H1 (cell line): Measurements from ENCODE around the gene RAB40C. TPM values are rescaled to one million over a fixed set of nuclear protein-coding genes. Genes with fewer than 3 reads are reported as not detected.

Experiments
- CTCF ChIA-PET: fragments of 300-600 bp; sonication (Branson Sonifier 250); formaldehyde crosslinking; loops from one replicate; lab custom pipeline; 2021; ENCODE audit not compliant: partially characterized antibody; lab: Charles Lee
- POLR2A ChIA-PET: fragments of 300-600 bp; sonication (Branson Sonifier 250); formaldehyde crosslinking; loops from one replicate; lab custom pipeline; 2021; ENCODE audit warnings: inconsistent platforms; ENCODE audit not compliant: partially characterized antibody; lab: Charles Lee
- DNase-seq, 2 experiments: peaks; one replicate each; pipeline versions ENCODE4 v3.0.0 to v3.0.0-alpha.2; 2010 to 2022; ENCODE audit warnings: low spot score in 2 of 2, low read depth in 1 of 2, mixed read lengths in 1 of 2
- FAIRE-seq: peaks from 2 replicates; lab custom pipeline; 2011; peaks lifted over from hg19 to GRCh38; lab: Jason Lieb, UNC
- H2AFZ ChIP-seq: 2 replicates; pipeline ENCODE4 v1.8.1; 2012; ENCODE audit warnings: low read length, inconsistent platforms
- H2AK5ac ChIP-seq: 2 replicates; pipeline ENCODE4 v1.6.1; 2013; ENCODE audit warnings: low read depth, low read length
- H2BK120ac ChIP-seq: replicated peaks from 2 replicates; pipeline ENCODE3; 2013; ENCODE audit warnings: low read depth, low read length, inconsistent platforms
- H2BK12ac ChIP-seq: 2 replicates; pipeline ENCODE4 v1.6.1; 2013; ENCODE audit warnings: low read depth, low read length
- H2BK15ac ChIP-seq: 2 replicates; pipeline ENCODE4 v1.6.1; 2013; ENCODE audit warnings: low read length
- H2BK20ac ChIP-seq: 2 replicates; pipeline ENCODE4 v1.6.1; 2013; ENCODE audit warnings: low read length
- H2BK5ac ChIP-seq: 2 replicates; pipeline ENCODE4 v1.6.1; 2013; ENCODE audit warnings: low read depth, low read length
- H3K14ac ChIP-seq: 2 replicates; pipeline ENCODE4 v1.6.1; 2013; ENCODE audit warnings: inconsistent platforms; ENCODE audit not compliant: insufficient read length
- H3K18ac ChIP-seq: 2 replicates; pipeline ENCODE4 v1.6.1; 2013; ENCODE audit warnings: low read length; ENCODE audit errors: extremely low read depth
- H3K23ac ChIP-seq: 2 replicates; pipeline ENCODE4 v1.6.1; 2013; ENCODE audit warnings: inconsistent platforms; ENCODE audit not compliant: insufficient read length
- H3K23me2 ChIP-seq: 2 replicates; pipeline ENCODE4 v1.6.1; 2013; ENCODE audit warnings: low read depth, low read length
- H3K27ac ChIP-seq: 2 replicates; pipeline ENCODE4 v1.6.1; 2011; ENCODE audit warnings: low read depth, low read length, inconsistent platforms
- H3K27me3 ChIP-seq, 4 experiments: replicated peaks in 1 of 4; 1 replicate in 1 of 4; 2 replicates in 3 of 4; pipeline versions ENCODE4 v1.6.1 to v1.8.1; 2011 to 2013; ENCODE audit warnings: low read length in 3 of 4, mild to moderate bottlenecking in 3 of 4, inconsistent platforms in 2 of 4, mixed read lengths in 2 of 4, moderate library complexity in 1 of 4; ENCODE audit not compliant: control insufficient read depth in 3 of 4, insufficient read depth in 3 of 4; ENCODE audit errors: extremely low read depth in 1 of 4
- H3K36me3 ChIP-seq, 4 experiments: 2 replicates each; pipeline versions ENCODE4 v1.6.1 to v1.8.1; 2011 to 2013; ENCODE audit warnings: mild to moderate bottlenecking in 4 of 4, low read length in 3 of 4, moderate library complexity in 2 of 4, control low read depth in 1 of 4, inconsistent platforms in 1 of 4; ENCODE audit not compliant: insufficient read depth in 4 of 4, control insufficient read depth in 2 of 4
- H3K4ac ChIP-seq: replicated peaks from 2 replicates; pipeline ENCODE3; 2013; ENCODE audit warnings: low read length, low read depth, mixed read lengths, inconsistent platforms; ENCODE audit not compliant: insufficient read length
- H3K4me1 ChIP-seq, 4 experiments: replicated peaks in 1 of 4; 1 replicate in 1 of 4; 2 replicates in 3 of 4; pipeline versions ENCODE4 v1.6.1 to v1.8.1; 2011 to 2013; ENCODE audit warnings: low read length in 3 of 4, inconsistent platforms in 2 of 4, mixed read lengths in 1 of 4; ENCODE audit not compliant: insufficient read depth in 4 of 4, control insufficient read depth in 3 of 4
- H3K4me2 ChIP-seq, 2 experiments: 2 replicates each; pipeline versions ENCODE4 v1.6.1 to v1.8.1; 2011 to 2013; ENCODE audit warnings: low read depth in 2 of 2, low read length in 2 of 2, control low read depth in 1 of 2, inconsistent platforms in 1 of 2, mild to moderate bottlenecking in 1 of 2; ENCODE audit not compliant: insufficient read depth in 1 of 2
- H3K4me3 ChIP-seq, 4 experiments: fragments of 200-600, 300-600 bp in 1 of 4; sonication (generic), shearing (Covaris generic), sonication (Bioruptor Twin) in 1 of 4; 2 replicates each; pipeline versions ENCODE4 v1.5.1 to v1.8.1; 2011 to 2016; ENCODE audit warnings: low read length in 4 of 4, low read depth in 3 of 4, control low read depth in 2 of 4, inconsistent platforms in 2 of 4, mild to moderate bottlenecking in 2 of 4, mixed read lengths in 1 of 4, moderate library complexity in 1 of 4; ENCODE audit not compliant: insufficient read depth in 2 of 4; ENCODE audit errors: extremely low read depth in 1 of 4
- H3K56ac ChIP-seq: replicated peaks from 2 replicates; pipeline ENCODE3; 2013; ENCODE audit warnings: low read depth, mild to moderate bottlenecking, mixed read lengths, low read length, inconsistent platforms; ENCODE audit not compliant: insufficient read length
- H3K79me1 ChIP-seq: 2 replicates; pipeline ENCODE4 v1.6.1; 2013; ENCODE audit warnings: low read depth, low read length, control low read depth
- H3K79me2 ChIP-seq, 2 experiments: 2 replicates each; pipeline versions ENCODE4 v1.6.1 to v1.8.1; 2012 to 2013; ENCODE audit warnings: low read length in 2 of 2, mild to moderate bottlenecking in 2 of 2, inconsistent platforms in 1 of 2; ENCODE audit not compliant: insufficient read depth in 2 of 2, control insufficient read depth in 1 of 2
- H3K9ac ChIP-seq, 4 experiments: replicated peaks in 1 of 4; 1 replicate in 1 of 4; 2 replicates in 3 of 4; pipeline versions ENCODE4 v1.6.1 to v1.8.1; 2011 to 2013; ENCODE audit warnings: low read depth in 3 of 4, low read length in 3 of 4, control low read depth in 2 of 4, mild to moderate bottlenecking in 2 of 4, moderate library complexity in 2 of 4, inconsistent platforms in 1 of 4; ENCODE audit errors: extremely low read depth in 1 of 4
- H3K9me3 ChIP-seq, 2 experiments: 2 replicates each; pipeline versions ENCODE4 v1.6.1 to v1.8.1; 2012 to 2013; ENCODE audit warnings: mild to moderate bottlenecking in 2 of 2, moderate library complexity in 2 of 2, control low read depth in 1 of 2, inconsistent platforms in 1 of 2, low read depth in 1 of 2, low read length in 1 of 2, mixed read lengths in 1 of 2; ENCODE audit not compliant: insufficient read depth in 2 of 2
- H4K20me1 ChIP-seq, 2 experiments: replicated peaks in 1 of 2; 2 replicates each; pipeline versions ENCODE3 to v1.8.1; 2011 to 2013; ENCODE audit warnings: inconsistent platforms in 2 of 2, low read length in 2 of 2, mild to moderate bottlenecking in 1 of 2; ENCODE audit not compliant: insufficient read depth in 2 of 2, control insufficient read depth in 1 of 2
- H4K5ac ChIP-seq: 2 replicates; pipeline ENCODE4 v1.6.1; 2013; ENCODE audit warnings: low read length, low read depth, mixed read lengths, inconsistent platforms; ENCODE audit not compliant: insufficient read length
- H4K8ac ChIP-seq: 2 replicates; pipeline ENCODE4 v1.8.0; 2013; ENCODE audit warnings: mild to moderate bottlenecking, moderate library complexity, low read length, inconsistent platforms; ENCODE audit not compliant: insufficient read depth; ENCODE audit errors: extremely low read depth
- H4K91ac ChIP-seq: replicated peaks from 2 replicates; pipeline ENCODE3; 2013; ENCODE audit warnings: low read length, mixed read lengths, inconsistent platforms; ENCODE audit not compliant: insufficient read length
- CHD1 ChIP-seq: IDR thresholded peaks from 2 replicates; pipeline ENCODE4 v1.6.1; 2012; ENCODE audit warnings: low read depth, low read length, improper control_type of control experiment
- CTBP2 ChIP-seq: IDR thresholded peaks from 2 replicates; pipeline ENCODE4 v1.7.0; 2011; ENCODE audit warnings: borderline replicate concordance, mild to moderate bottlenecking, moderate library complexity, mixed read lengths, low read length; ENCODE audit not compliant: insufficient read depth, insufficient read length
- FOSL1 ChIP-seq: IDR thresholded peaks from 2 replicates; pipeline ENCODE4 v1.6.1; 2011; ENCODE audit warnings: mild to moderate bottlenecking, low read depth, low read length, moderate library complexity; ENCODE audit not compliant: insufficient read depth
- GTF2F1 ChIP-seq: IDR thresholded peaks from 2 replicates; pipeline ENCODE4 v1.6.1; 2012; ENCODE audit warnings: low read depth, low read length, improper control_type of control experiment, borderline replicate concordance
- HDAC2 ChIP-seq, 2 experiments: fragments of 300-600 bp in 1 of 2; sonication (generic) in 1 of 2; IDR thresholded peaks; 2 replicates each; pipeline ENCODE4 v1.6.1; 2011 to 2012; ENCODE audit warnings: low read depth in 2 of 2, low read length in 2 of 2, mild to moderate bottlenecking in 2 of 2, moderate library complexity in 2 of 2, borderline replicate concordance in 1 of 2, inconsistent platforms in 1 of 2
- JUN ChIP-seq: IDR thresholded peaks from 2 replicates; pipeline ENCODE4 v1.6.1; 2011; ENCODE audit warnings: low read depth, mild to moderate bottlenecking, improper control_type of control experiment, low read length
- SP2 ChIP-seq: IDR thresholded peaks from 2 replicates; pipeline ENCODE4 v1.6.1; 2012; ENCODE audit warnings: mild to moderate bottlenecking, low read length, inconsistent platforms
- TBP ChIP-seq: IDR thresholded peaks from 2 replicates; pipeline ENCODE4 v1.6.1; 2011; ENCODE audit warnings: low read depth, low read length, improper control_type of control experiment
- USF2 ChIP-seq: IDR thresholded peaks from 2 replicates; pipeline ENCODE4 v1.6.1; 2011; ENCODE audit warnings: low read length, improper control_type of control experiment
- WGBS, 2 experiments: shearing (Covaris generic) in 1 of 2; methylation state at CpG; one replicate each; pipeline versions ENCODE4 v1.1.6 to v1.1.7; 2013 to 2015; ENCODE audit warnings: low lambda C conversion rate in 2 of 2, mixed read lengths in 2 of 2, inconsistent platforms in 1 of 2, low coverage in 1 of 2, missing lambda C conversion rate in 1 of 2; ENCODE audit not compliant: insufficient replicate concordance in 2 of 2, insufficient coverage in 1 of 2, insufficient read length in 1 of 2; ENCODE audit errors: extremely low coverage in 1 of 2, missing lambda C conversion rate in 1 of 2; 5-methylcytosine and 5-hydroxymethylcytosine counted together
- polyA plus RNA-seq, 7 experiments: library from polyadenylated mRNA; depleted of rRNA in 3 of 7; stranded (reverse) in 5 of 7; unstranded in 2 of 7; fragments of >200 nt in 5 of 7; fragments of 200-250 nt in 2 of 7; gene quantifications; 1 replicate in 5 of 7; 2 replicates in 1 of 7; 4 replicates in 1 of 7; pipeline versions ENCODE4 v1.2.1 to v1.2.3, GENCODE V29; 2011 to 2013; ENCODE audit warnings: missing spikeins in 2 of 7, mixed read lengths in 2 of 7
- total RNA-seq: library from RNA; stranded (reverse); fragmentation: NEBNext Ultra II Directional; extraction: Animal tissue kit (Norgen Biotek cat#: 25700); gene quantifications from 2 replicates; pipeline ENCODE4 v1.2.1, GENCODE V29; 2021

RAB40C gene
- total and polyA plus RNA-seq, 2 of the 8 experiments (the other 6 are each of a cell fraction or from before 2014, with no cell fraction given): 13.9 to 15.6 TPM

- H3K56ac ChIP-seq: no peak overlapping the region
- no peak overlapping the region for H4K5ac ChIP-seq
- no peaks in the 10 kb centered on the region for H3K9me3 ChIP-seq
- no peak overlapping the region for H2AFZ ChIP-seq
- H2BK120ac ChIP-seq: no peak overlapping the region
- H3K27me3 ChIP-seq: peaks cover 0 to 26% (median 19%) of the 10 kb centered on the region in 4 experiments; a peak in 5 of 7 replicates
- H3K23me2 ChIP-seq: peaks cover 5% of the 10 kb centered on the region; the same call in 1 of the 2 replicates
- FAIRE-seq (no peak), DNase-seq (peak in 1 of 2 experiments; percentile 74)
- H3K18ac ChIP-seq: peak overlapping the region; percentile 7; the same call in 1 of the 2 replicates
- H3K27ac ChIP-seq: no peak overlapping the region
- peak overlapping the region; percentile 9; the same call in 1 of the 2 replicates for H4K8ac ChIP-seq
- peaks cover 0 to 2% (median 0%) of the 10 kb centered on the region in 4 experiments; a peak in 1 of 8 replicates for H3K36me3 ChIP-seq
- H4K91ac ChIP-seq: no peak overlapping the region
- peak overlapping the region in 2 of 4 experiments; percentile 18 to 44; a peak in 2 of 8 replicates for H3K4me3 ChIP-seq
- H2BK5ac ChIP-seq: peak overlapping the region; percentile 66; the same call in 1 of the 2 replicates
- no peak overlapping the region for H2BK12ac ChIP-seq
- no peak overlapping the region for H2AK5ac ChIP-seq
- H3K4me2 ChIP-seq: peak overlapping the region; percentile 35 to 74; a peak in 3 of 4 replicates
- CTCF ChIA-PET: interaction anchor here (0.8 to 5.4 kb wide), 8 partner anchors 9 to 65 kb away, joined by 3 to 35 read pairs (median 5); partner anchors contain the start of gene WDR90
- H3K79me2 ChIP-seq: peaks cover 0 to 5% of the 10 kb centered on the region in 2 experiments; a peak in 1 of 4 replicates
- no peak overlapping the region for H3K14ac ChIP-seq
- no peaks in the 10 kb centered on the region for H3K79me1 ChIP-seq
- POLR2A ChIA-PET: interaction anchor here (0.9 to 7.9 kb wide), 6 partner anchors 9 to 80 kb away, joined by 3 to 58 read pairs (median 4); partner anchors contain the start of genes CAPN15, NHLRC4, PIGQ and WFIKKN1
- H3K23ac ChIP-seq: no peak overlapping the region
- H3K4ac ChIP-seq: peak overlapping the region; percentile 38
- H2BK20ac ChIP-seq: no peak overlapping the region
- peaks cover 2 to 20% of the 10 kb centered on the region in 2 experiments for H4K20me1 ChIP-seq
- no peak overlapping the region for H3K9ac ChIP-seq
- 64% methylated on average over 31 of the region's 38 CpGs; no CpG with 5 or more reads in 1 of the 2 experiments for WGBS, 2 experiments
- no peak overlapping the region for H2BK15ac ChIP-seq
- H3K4me1 ChIP-seq: peaks cover 0 to 25% (median 19%) of the 10 kb centered on the region in 4 experiments; a peak in 6 of 7 replicates
- TF ChIP-seq GTF2F1 (no peak), HDAC2 (IDR thresholded peaks at IDR 0.05; ENCODE audit: borderline replicate concordance in 1 of 2, low read depth in 2 of 2, low read length in 2 of 2) (no peak), TBP (no peak), JUN (no peak), CHD1 (no peak), CTBP2 (no peak), USF2 (no peak), SP2 (no peak), FOSL1 (no peak)
Observed at GRCh38 chr16:583815-584591, 5.9 kb upstream of the RAB40C start.
